ENCODE data around the gene GRPEL1. TPM values are rescaled to one million over a fixed set of nuclear protein-coding genes. Genes with fewer than 3 reads are reported as not detected.

Gene GRPEL1
- total and polyA plus RNA-seq, 2 of the 4 experiments (the other 2 are of a cell fraction), result 33.0 to 33.9 TPM

GRCh38 chr4:7055990-7056325 lies 11.9 kb downstream of the GRPEL1 start:
- Histone ChIP-seq H3K14ac (replicated peaks; ENCODE audit: low read depth, low read length) (no peak overlapping the region), H3K56ac (ENCODE audit: extremely low read depth, insufficient read depth, low read length) (no peak overlapping the region), H3K79me1 (ENCODE audit: low read depth in 1 of 2, low read length in 2 of 2) (peaks cover 37 to 68% of the 10 kb centered on the region in 2 experiments), H3K4me1 (ENCODE audit: control insufficient read depth, insufficient read depth, low read length) (no peaks in the 10 kb centered on the region), H3K23ac (ENCODE audit: low read depth, low read length) (no peak overlapping the region), H2AK5ac (ENCODE audit: low read depth, low read length) (no peak overlapping the region), H2AFZ (replicated peaks; ENCODE audit: low read length, poor library complexity) (no peak overlapping the region), H2BK5ac (ENCODE audit: low read depth, low read length, poor library complexity, severe bottlenecking) (no peak overlapping the region), H2AK9ac (replicated peaks; ENCODE audit: low read depth, low read length, poor library complexity) (no peak overlapping the region), H3K18ac (ENCODE audit: low read depth, low read length) (no peak overlapping the region), H3K9ac (ENCODE audit: low read depth, low read length) (no peak overlapping the region), H3K27me3 (ENCODE audit: control insufficient read depth, insufficient read depth, low read length) (no peaks in the 10 kb centered on the region), H2BK15ac (ENCODE audit: low read depth, low read length) (no peak overlapping the region), H3K4ac (ENCODE audit: low read depth, low read length) (no peak overlapping the region), H3K4me2 (ENCODE audit: low read depth, low read length) (no peak overlapping the region), H2BK120ac (ENCODE audit: low read depth, low read length) (no peak overlapping the region), H2BK20ac (ENCODE audit: low read depth, low read length) (no peak overlapping the region), H4K8ac (ENCODE audit: low read depth in 2 of 2, low read length in 2 of 2) (no peak overlapping the region), H3K27ac (ENCODE audit: insufficient read depth, low read length) (no peak overlapping the region), H3K9me3 (ENCODE audit: control insufficient read depth, insufficient read depth, low read length) (no peaks in the 10 kb centered on the region), H3K4me3 (ENCODE audit: insufficient read depth, low read depth, low read length) (no peak overlapping the region), H4K5ac (ENCODE audit: low read depth, low read length) (no peak overlapping the region), H4K91ac (ENCODE audit: insufficient read depth, low read depth, low read length) (no peak overlapping the region), H3K36me3 (ENCODE audit: control insufficient read depth, insufficient read depth, low read length) (peaks cover 48% of the 10 kb centered on the region), H4K20me1 (ENCODE audit: insufficient read depth, low read length) (peaks cover 31% of the 10 kb centered on the region), H3K9me1 (ENCODE audit: insufficient read depth, low read length) (peaks cover 5% of the 10 kb centered on the region)
- no TSS peak for BruUV-seq (replicated peaks)
- POLR2A ChIA-PET (ENCODE audit: unreplicated experiment), result no interaction called here
- dilution Hi-C loops (cut with HindIII; ENCODE audit: low sequenced_read_pairs, unreplicated experiment) (no loop called here), intact Hi-C loops (cut with micrococcal nuclease) (no loop called here), in situ Hi-C loops (cut with MboI; ENCODE audit: low sequenced_read_pairs) (no loop called here)
- WGBS, 2 experiments (ENCODE audit: extremely low coverage in 2 of 2, insufficient read length in 1 of 2), result 96% methylated on average over 6 of the region's 10 CpGs; no CpG with 5 or more reads in 1 of the 2 experiments
- no peak for ATAC-seq (ENCODE audit: low read depth)
- CTCF ChIA-PET, result no interaction called here
- no peak for TF ChIP-seq CEBPB (IDR thresholded peaks at IDR 0.05; ENCODE audit: low read depth, low read length)
- TF ChIP-seq ELK1 (IDR thresholded peaks at IDR 0.05; ENCODE audit: borderline replicate concordance, low read depth, low read length), result no peak
- TF ChIP-seq FOS (IDR thresholded peaks at IDR 0.05; ENCODE audit: low read depth, low read length), result no peak
- no peak for TF ChIP-seq MAZ (IDR thresholded peaks at IDR 0.05; ENCODE audit: borderline replicate concordance, low read depth, low read length)
- no peak for DNase-seq

Data from IMR-90 (cell line).